HG03571 (cell line): ENCODE measurements around the gene ACVR1B.

Experiments used
- ATAC-seq: cut with Tn5 transposase; IDR thresholded peaks from one replicate; pipeline ENCODE4 v1.9.1; 2021; ENCODE audit not compliant: unreplicated experiment

Gene ACVR1B

DNA sequence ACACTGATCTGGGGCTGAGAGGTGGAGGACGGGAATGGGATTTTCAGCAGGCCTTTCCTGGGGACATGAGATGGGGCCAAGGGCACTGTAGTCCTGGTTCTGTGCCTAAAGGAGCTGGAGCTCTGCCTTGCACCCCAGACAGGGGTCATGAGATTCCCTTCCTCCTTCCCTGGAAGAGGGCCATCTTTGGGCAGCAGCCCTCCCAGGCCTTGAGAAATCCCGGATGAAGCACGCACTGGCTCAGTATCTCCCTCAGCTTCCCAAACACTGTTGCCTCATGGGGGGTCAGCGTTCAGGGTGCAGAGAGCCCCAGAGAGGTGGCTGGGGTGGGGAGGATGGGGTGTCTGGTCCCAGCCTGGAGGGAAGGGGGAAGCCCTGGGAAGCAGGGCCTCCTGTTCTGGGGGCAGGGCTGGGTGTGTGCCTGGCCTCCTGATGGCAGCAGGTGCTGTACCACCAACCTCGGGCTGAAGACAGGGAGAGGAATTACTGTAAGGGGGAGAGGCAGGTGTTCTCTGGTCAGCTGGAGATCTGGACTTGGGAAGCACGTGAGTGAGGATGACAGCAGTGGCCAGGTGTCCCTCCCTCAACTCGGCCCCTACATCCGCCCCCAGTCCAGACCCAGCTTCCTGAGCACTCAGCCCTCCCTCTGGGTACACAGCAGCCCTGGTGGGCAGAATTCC lies 91.3 kb downstream of the ACVR1B start:
- no peak for ATAC-seq

DNA sequence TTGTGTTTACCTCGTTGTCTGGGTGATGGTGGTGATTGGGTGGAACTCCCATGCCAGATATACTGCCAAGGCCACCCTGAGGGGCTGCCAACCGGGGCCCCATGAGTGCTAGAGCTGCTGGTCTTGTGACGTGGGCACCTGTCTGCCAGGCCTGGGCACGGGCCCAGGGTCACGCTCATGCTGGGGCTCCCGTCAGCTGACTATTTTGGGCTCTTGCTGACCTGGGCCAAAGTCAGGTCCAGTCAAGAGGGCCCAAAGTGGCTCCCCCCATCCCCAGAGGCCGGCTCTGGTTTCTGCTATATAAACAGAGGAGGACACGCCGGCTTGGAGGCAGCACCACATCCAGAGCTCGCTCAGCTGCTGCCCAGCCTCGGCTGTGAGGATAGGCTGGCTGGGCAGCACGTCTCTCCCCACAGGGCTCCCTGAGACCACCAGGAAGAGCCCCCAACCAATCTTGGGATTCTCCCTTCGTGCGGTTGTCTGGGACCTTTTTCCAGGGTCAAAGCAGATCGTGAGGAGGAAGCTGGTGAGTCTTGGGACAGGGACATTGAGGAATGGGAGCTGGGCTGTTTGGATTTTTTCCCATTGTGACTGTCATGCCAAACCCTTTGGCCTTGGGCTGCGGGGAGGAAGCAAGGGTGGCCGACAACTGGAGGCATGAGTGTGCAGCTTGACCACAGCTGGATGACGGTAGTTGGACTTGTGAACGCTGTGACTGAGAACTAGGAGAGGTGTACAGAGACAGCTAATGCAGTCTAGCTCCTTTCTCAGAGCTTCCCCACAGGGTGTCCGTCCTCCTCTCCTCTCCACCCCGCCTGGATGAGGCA lies 92.1 kb downstream of the ACVR1B start:
- no peak for ATAC-seq

- ATAC-seq: no peak
Observed at GRCh38 chr12:52044292-52044983, 92.9 kb downstream of the ACVR1B start.

DNA sequence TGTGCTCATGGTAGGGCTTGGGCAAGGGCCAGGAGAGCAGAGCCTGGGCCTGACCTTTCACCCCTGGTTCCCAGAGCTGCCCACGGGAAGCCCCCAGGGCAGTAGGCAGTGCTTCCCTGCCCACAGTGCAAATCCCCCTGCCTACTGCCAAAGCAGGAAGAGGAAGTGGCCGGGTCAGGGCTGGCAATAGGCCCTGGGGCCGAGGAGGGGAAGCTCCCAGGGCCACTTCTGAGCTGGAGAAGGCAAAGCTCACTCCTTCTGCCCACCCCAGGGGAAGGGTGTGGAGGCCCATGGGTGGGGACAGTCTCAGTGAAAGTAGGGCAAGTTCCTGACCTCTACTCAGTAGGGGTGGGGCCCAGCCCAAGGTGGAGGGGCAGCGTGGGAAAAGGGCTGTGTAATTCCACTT lies 94.3 kb downstream of the ACVR1B start:
- no peak for ATAC-seq
